Medulla oblongata (tissue), 1 donor: Measurements from ENCODE around the gene TRPM8.
"Not testable (repeated sequence)": the region's sequence is repeated elsewhere in the genome, so short reads cannot be mapped to it uniquely, and the experiment has no call there.

Experiments
- DNase-seq: peaks from one replicate; pipeline ENCODE4 v3.0.0-alpha.2; 2015; ENCODE audit errors: extremely low spot score

Gene TRPM8

DNA sequence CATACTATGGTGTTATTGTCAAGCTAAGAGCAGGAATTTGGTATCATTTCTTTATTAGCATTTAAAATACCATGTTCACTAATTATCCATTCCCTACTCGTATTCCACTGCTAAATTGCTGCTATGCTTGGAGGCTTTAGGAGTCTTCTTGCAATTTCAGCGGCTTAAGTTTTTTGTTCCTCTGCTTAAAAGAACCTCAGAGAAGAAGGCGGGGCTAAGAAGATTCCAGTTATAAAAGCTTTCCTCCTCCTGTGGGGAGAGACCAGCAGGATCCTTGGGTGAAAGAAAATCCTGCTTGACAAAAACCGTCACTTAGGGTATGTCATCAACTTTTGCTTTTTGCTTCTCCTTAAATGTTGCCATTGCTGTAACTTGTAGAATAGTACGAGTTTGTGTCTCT lies at the start of gene TRPM8:
TRPM8 (plus strand) TSS at position 258 of the 400 bp plus-strand sequence. CDS start 9,165 bp downstream, outside the sequence.
- DNase-seq = no peak

DNA sequence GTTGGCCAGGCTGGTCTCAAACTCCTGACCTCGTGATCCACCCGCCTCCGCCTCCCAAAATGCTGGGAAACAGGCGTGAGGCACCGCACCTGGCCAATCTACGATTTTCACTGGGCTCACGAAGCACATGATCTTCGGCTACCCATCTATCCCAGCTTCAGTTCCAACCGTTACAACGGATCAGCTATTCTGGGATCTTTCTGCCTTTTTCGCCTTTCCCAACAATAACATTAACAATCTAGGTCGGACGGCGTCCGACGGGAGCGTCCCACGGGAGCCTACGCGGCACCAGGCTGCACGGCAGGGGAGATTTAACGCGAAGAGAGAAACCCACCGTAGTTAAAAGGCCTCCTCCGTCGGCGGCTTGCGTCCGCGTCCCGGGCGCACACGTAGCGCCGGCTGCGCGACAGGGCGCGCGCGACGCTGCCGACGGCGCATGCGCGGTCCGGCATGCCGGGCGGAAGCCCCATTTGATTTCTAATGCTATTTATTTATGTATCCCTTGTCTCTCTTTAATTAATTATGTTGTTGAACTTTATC lies 49.1 kb upstream of the TRPM8 start, which contains the start of gene MSL3B:
MSL3B (minus strand) TSS at position 394 of the 540 bp plus-strand sequence.
- no peak for DNase-seq

DNA sequence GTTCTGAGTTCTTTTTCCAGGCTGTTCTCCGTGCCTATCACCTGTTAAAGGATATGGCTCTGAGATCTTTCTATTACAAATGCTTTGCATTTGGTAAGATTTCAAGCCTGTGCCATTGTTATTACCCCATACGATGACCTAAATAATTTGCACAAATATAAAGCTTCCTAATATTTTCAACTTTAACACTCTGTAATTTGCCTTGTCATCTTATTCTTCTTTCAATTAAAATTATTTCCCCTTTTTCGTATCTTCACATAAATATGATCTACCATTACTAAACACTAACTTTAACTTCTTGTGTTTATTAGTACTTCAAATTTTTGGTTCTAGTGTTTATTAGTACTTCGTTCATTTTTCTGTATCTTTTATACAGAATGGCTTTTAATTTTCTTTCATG lies 45.7 kb upstream of the TRPM8 start:
- no peak for DNase-seq

DNA sequence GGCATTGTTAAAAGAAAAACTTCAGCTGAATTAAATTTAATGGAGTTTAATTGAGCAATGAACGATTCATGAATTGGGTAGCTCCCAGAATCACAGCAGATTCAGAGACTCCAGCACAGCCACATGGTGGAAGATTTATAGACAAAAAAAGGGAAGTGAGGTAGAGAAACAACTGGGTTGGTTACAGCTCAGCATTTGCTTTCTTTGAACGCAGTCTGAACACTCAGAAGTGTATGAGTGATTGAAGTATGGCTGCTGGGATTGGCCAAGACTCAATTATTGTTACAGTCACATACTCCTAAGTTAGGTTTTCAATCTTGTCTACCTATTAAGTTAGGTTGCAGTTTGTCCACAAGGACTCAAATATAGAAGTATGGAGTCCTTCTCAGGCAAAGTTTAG lies 45.0 kb upstream of the TRPM8 start:
- not testable (repeated sequence) for DNase-seq

DNA sequence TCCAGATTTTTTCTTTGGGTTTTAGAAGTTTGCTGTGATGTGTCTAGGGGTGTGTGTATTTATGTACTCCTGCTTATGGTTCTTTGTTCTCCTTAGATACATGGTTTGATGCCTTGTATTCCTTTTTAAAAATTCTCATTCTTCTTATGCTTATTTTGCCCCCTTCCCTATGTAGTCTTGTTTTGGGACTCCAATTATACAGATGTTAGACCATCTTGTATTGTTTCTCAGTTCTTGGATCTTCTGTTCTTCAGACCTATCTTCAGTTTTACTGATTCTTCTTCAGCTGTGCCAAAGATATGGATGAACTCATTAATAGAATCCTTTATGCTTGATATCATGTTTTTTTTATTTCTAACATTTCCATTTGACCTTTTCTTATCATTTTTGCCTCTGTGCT lies 34.8 kb upstream of the TRPM8 start:
- no peak for DNase-seq

DNA sequence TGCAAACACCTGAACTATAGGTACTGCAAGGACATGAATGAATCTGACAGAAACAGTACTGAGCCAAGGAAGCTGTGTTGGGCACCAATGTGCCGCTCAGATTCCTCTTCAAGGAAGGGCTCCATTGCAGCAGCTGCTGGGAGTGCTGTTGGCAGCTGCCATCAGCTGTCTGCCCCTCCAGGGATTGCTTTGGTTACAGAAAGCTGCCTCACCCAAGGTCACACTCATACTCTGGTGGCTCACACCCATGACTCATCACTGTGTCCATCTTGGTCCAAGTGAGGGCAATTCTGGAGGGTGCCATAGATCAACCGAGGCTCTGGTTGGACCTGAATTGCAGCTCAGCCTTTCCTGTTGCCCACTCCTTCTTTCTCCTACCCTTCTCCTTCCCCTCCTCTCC lies 24.4 kb upstream of the TRPM8 start:
- DNase-seq = no peak

DNA sequence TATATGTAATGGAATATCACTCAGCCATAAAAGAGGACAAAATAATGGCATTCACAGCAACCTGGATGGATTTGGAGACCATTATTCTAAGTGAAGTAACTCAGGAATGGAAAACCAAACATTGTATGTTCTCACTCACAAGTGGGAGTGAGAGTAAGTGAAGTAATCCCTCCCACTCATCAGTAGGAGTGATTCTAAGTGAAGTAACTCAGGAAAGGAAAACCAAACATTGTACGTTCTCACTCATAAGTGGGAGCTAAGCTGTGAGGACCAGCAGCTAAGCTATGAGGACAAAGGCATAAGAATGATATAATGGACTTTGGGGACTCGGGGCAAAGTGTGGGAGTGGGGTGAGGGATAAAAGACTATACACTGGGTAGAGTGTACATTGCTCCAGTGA lies 20.9 kb upstream of the TRPM8 start:
- not testable (repeated sequence) for DNase-seq

DNA sequence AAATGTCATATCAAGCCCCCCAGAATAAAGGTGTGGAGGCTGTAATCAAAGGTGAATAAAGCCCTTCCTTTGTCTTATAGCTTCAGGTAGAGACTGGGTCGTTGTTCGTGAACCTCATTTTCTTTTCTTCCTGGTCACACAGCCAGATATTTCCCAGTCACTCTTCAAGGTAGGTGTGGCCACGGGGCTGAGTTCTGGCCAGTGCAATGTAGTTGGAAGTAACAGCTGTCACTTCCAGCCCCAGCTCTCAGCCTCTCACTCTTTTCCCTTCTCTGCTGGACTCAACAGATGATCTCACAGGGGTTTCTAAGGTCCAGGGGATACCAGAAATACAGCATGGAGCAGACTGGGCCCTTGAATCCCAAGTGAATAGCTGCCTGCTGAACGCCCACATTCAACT lies 15.8 kb upstream of the TRPM8 start:
- DNase-seq = no peak

DNA sequence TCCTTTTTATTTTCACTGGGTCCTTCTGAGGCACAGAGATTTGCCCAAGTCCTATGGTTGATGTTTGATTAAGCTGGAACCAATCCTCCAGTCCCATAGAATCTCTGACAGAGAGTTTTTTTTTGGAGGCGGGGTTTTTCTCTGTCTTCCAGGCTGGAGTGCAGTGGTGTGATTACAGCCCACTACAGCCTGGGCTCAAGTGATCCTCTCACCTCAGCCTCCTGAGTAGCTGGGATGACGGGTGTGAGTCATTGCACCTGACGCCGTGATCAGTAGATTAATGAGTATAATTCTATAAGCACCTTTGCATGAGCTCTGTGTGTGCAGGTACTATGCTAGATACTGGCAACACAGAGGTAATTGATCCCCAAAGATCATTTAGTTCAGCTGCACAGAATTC lies 15.3 kb upstream of the TRPM8 start:
- no peak for DNase-seq

DNA sequence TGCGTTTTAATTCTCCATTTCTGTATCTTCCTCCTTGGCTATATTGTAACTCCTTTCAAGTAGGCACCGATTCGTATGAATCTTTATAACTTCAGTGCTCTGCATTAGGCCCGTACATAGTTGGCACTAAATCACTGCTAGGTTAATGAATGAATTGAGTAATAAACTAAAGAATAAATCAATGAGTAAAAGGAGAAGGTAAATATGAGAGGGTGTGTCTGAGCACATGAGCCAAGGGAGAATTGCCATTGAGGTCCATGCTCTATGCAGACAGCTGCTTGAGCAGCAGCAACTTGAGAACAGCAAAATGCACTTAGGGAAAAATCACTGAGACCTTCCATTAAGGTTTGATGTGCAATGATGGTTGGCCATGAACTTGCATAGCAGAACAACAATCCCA lies 11.2 kb upstream of the TRPM8 start:
- DNase-seq = no peak

DNA sequence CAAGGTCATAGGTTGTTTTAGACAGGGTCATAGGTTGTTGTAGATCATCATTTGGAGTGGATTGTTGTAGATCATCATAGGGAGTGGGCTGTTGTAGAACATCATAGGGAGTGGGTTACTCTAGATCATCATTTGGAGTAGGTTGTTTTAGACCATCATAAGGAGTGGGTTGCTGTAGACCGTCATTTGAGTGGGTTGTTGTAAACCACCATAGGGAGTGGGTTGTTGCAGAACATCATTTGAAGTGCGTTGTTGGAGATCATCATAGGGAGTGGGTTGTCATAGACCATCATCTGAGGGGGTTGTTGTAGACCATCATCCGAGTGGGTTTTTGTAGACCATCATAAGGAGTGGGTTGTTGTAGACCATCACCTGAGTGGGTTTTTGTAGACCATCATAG lies 9.5 kb upstream of the TRPM8 start:
- DNase-seq = no peak

DNA sequence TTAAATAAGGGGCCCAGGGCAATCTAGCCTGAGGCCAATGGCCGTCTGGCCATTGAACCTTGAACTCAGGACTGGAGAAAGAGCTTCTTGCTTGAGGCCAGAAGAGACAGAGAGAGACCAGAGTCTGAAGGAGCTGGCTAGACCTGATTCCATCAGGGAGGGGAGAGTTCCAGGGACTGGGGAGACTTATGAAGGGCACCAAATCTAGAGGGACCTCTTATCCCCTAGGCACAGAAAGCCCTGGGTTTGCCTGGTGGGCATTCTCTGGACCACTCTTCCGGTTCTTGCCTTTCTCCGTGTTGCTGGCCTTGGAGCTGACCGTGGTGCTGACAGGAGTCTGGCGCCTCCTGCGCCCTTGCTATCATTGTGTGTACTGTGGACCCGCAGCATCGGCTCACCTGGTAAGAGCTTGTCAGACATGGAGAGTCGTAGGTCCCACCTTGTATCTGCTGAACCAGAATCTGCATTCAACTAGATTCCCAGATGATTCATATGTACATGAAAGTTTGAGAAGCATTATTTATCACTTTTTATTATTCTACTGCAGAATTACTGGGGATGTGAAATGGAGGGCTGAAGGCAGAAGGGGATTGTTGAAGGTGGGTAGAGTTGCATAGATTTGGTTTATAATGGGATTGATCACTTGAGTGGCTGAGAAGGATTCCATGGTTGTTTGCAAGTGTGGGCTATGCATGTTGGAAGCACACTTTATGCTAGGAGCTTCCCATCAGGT lies 4.3 kb upstream of the TRPM8 start:
- DNase-seq = no peak

DNA sequence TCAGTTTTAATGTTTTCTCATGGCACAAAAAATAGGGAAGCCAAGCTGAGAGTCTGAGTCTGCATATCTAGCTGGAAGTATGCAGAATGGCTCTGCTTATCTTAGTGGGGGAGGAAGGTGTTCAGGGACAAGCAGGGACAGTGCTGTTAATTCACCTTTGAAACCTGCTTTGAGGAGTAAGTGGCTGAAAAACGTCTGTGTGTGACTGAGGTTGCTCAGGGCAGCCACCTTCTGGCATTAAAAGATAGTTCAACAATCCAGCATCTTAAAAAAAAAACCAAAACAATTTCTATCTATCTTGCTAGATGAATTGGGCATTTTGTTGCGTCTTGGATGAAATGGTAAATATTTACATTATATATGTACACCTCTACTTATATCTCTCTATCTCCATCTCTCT lies 2.0 kb upstream of the TRPM8 start:
- no peak for DNase-seq

DNA sequence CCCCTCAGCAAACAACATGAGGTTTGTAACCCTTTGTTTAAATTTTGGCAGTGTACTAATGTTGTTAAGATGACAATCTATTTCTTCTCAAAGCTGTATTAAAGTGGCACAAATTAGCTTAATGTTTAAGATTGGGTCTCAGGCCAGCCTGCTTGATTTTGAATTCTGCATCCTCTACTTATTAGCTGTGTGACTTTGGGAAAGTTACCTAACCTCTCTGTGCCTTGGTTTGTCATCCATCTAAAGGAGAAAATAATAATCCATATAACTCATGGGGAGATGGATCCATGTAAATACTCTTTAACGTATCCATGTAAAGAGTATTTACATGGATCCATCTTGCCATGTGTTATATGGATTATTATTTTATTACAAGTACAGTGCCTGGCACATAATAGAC lies 2.1 kb downstream of the TRPM8 start:
- DNase-seq = no peak

DNA sequence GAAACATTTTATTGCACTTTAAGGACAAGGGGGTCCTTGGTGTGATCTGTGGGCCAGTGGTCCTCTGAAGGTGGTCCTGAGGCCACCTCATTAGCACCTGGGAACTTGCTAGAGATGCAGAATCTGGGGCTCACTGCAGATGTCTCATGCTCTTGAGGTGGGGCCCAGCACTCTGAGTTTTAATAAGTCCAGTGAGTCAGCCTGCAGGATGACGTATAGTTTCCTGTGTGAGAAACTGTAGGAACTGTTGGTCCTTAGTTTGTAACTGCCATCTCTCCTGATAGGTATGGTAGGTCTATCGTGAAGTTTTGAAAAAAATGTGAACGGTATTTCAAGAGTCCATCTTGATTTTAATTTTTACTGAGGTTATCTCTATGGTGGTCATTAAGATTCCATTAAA lies 2.8 kb downstream of the TRPM8 start:
- DNase-seq = no peak

DNA sequence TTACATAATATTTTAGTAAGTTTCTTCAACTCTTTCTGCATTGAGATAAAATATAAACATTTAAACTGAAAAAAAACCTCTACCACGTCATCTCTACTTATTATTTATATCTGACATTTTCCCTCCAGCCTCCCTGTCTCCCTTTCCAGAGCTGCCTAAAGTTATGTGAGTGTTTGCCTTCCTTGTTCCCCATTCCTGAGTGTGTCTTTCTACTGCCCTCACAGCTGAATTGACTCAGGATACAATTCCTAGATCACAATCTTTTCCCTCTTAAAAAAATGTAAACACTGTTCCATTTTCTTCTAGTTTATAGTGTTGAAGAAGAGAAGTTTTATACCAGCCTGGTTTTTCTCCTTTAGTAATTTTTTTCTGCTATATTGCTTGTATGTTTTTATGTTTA lies 5.3 kb downstream of the TRPM8 start:
- DNase-seq = no peak

DNA sequence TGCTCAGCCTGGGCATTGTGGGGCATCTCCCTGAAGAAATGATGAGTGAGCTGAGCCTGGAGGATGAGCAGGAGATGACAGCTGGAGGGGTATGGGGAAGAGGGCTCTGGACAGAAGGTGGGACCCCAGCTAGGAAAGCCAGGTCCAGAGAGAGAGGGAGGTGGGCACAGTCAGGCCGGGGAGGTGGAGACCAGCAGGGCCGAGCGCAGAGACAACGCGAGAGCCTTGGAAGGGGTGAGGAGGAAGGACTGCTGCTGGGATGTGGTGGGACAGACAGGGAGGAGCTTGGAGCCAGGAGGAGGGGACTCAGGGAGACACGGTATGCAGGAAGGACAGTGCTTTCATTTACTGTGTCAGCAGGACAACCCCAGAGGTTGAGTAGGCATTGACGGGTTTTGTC lies 8.2 kb downstream of the TRPM8 start:
- DNase-seq = no peak

DNA sequence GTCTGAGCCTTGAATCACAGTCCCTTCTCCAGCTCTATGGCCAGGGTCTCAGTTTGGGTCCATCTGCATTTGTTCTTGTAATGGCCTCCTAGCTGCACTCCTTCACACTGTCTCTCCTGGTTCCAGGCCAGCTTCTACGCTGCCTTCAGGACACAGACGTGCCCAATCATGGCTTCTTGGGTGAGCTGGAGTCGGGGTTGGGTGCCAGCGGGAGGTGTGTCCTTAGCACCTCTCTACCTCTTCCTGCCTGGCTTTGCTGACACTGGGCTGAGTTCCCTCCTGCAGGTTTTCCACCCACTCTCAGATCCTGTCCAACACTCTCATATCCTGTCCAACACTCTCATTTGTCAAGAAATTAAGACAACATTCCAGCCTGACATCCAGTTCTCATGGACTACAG lies 9.6 kb downstream of the TRPM8 start:
- no peak for DNase-seq

DNA sequence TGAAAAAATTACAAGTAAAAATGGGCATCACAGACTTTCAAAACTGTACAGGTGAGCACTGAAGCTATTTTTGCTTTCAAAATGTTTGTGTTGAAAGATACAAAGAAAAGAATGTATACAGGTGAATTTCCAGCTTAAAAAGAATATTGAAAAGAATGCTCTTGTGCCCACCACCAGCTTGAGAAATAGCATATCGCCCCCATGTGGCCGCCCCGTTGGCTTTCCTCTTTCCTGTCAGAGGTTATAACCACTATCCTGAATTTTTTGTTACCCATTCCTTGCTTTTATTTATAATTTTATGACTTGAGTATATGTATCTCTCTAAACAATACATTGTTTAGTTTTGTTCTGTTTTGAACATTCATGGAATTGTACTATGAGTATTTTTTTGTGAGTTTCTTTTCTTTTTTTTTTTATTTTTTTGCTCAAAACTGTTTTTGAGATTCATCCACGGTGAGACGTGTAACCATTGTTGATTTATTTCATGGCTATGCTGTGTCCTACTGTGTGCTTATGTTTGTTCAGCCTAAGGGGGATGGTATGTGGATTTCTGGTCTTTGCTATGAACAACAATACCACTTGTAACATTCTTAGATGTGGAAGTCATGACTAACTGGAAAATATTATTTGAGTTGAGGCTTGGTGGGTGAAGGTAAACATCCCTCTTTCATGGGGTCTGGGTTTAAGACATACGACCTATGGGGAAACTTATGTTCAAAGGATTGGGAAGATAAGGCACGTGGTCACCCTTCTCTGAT lies 11.6 kb downstream of the TRPM8 start:
- no peak for DNase-seq

DNA sequence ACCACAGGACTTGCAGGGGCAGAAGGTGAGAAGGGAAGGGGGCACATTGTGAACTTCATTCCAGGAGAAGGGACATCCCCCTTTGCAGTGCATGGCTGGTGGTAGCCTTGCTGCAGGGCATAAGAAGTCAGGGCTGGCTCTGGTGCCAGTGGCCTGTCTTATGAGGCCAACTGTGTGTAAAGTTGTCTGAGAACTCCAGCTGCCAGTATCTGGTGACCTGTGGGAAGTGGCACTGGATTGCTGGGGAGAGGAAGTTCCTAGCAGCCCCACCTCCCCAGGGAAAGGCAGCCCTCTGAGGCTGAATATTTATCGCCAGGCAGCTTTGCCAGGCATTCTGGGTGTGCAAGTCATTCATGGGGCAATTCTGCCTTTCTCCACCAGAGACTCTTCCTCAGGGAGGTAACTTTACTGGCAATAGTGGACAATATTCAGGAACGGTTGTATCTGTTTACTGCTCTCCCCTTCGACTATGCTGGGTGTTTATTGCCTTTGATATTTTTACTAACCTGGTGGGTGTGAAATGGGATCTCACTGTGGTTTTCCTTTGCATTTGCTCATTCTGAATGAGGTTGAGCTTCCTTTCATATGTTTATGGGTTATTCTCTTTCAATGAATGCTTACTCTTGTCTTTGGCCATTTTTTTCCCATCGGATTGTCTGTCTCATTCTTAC lies 12.3 kb downstream of the TRPM8 start:
- no peak for DNase-seq

DNA sequence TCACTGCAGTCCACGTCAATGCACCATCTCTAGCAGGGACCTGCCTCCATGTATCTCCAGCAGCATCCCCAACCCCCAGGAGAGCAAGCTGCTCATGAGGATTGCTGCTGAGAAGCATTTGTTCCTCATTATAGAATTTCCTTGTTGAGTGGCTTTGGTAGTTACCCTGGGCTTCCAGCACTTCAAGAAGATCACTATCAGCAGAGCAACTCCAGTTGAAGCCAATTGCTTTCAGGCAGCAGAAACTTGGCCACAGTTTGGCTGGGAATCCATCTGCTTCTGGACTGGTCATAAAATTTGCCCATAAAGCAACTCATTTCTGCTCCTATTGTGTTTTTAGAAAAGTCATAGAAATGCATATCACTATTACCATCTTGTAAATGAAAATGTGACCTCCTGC lies 17.4 kb downstream of the TRPM8 start:
- no peak for DNase-seq

DNA sequence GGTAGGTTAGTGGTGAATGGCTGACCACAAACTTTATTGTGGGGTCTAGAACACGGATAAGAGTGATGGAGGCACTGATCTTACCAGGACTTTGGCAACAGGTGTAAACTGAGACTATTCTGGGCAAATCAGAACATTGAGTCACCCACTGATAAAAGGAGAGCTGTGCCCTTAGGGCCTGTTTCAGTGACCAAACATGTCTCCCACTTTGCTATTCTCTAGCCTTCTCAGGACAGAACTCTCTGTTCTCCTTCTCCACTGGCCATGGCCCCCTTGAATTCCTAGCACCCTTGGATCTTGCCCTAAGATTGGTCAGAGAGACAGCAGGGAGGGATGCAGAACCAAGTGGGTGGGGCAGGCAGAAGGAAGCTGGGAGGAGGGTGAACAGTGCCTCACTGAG lies 18.3 kb downstream of the TRPM8 start:
- DNase-seq = no peak

DNA sequence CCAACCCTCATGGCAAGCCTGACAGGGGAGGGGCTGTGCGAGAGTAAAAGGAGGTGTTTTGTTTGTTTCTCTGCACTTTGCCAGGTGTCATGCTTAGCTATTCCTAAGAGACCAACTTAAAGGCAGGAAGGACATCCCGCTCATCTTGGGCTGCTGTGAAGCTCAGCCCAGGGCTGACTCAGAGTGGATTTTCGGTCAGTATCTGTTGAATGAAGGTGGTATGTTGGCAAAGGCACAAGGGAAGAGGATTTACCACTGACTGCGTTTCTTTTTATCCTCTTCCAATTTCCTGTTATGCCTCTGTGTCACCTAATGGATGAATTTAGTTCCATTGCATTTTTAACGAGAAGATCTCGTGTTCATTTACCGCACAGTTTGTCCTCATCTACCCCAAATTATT lies 18.9 kb downstream of the TRPM8 start:
- DNase-seq = no peak
